ENCODE measurements around the gene GNS.

DNA sequence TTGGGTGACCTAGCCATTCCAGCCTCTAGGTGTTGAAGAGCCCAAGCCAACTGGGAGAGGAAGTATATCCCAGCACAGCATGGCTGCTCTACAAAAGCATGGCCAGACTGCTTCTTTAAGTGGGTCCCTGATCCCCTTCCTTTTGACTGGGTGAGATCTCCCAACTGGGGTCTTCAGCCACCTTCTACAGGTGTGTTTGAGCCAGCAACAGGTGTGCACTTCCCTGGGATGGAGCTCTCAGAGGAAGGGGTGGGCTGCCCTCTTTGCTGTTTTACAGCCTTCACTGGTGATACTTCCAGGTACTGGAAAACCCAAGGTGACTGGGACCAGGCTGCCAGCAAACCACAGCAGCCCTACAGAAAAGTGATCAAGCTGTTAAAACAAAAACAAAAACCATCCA lies 14.2 kb upstream of the GNS start:
- TF ChIP-seq TAF1 (IDR thresholded peaks at IDR 0.05; ENCODE audit: low read depth), result no peak
- no peak for TF ChIP-seq TEAD4 (IDR thresholded peaks at IDR 0.05)
- TF ChIP-seq, protein P1, sequence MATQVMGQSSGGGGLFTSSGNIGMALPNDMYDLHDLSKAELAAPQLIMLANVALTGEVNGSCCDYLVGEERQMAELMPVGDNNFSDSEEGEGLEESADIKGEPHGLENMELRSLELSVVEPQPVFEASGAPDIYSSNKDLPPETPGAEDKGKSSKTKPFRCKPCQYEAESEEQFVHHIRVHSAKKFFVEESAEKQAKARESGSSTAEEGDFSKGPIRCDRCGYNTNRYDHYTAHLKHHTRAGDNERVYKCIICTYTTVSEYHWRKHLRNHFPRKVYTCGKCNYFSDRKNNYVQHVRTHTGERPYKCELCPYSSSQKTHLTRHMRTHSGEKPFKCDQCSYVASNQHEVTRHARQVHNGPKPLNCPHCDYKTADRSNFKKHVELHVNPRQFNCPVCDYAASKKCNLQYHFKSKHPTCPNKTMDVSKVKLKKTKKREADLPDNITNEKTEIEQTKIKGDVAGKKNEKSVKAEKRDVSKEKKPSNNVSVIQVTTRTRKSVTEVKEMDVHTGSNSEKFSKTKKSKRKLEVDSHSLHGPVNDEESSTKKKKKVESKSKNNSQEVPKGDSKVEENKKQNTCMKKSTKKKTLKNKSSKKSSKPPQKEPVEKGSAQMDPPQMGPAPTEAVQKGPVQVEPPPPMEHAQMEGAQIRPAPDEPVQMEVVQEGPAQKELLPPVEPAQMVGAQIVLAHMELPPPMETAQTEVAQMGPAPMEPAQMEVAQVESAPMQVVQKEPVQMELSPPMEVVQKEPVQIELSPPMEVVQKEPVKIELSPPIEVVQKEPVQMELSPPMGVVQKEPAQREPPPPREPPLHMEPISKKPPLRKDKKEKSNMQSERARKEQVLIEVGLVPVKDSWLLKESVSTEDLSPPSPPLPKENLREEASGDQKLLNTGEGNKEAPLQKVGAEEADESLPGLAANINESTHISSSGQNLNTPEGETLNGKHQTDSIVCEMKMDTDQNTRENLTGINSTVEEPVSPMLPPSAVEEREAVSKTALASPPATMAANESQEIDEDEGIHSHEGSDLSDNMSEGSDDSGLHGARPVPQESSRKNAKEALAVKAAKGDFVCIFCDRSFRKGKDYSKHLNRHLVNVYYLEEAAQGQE (IDR thresholded peaks at IDR 0.05; ENCODE audit: low read depth), result no peak
- no peak for TF ChIP-seq RAD21 (IDR thresholded peaks at IDR 0.05; ENCODE audit: low read depth)
- TF ChIP-seq, protein P2, sequence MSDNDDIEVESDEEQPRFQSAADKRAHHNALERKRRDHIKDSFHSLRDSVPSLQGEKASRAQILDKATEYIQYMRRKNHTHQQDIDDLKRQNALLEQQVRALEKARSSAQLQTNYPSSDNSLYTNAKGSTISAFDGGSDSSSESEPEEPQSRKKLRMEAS (IDR thresholded peaks at IDR 0.05), result no peak
- no peak for TF ChIP-seq EP300 (IDR thresholded peaks at IDR 0.05; ENCODE audit: borderline replicate concordance)
- TF ChIP-seq YY1 (IDR thresholded peaks at IDR 0.05; ENCODE audit: low read depth), result no peak
- no peak for TF ChIP-seq NFIC (IDR thresholded peaks at IDR 0.05)
- no peak for TF ChIP-seq CEBPB (IDR thresholded peaks at IDR 0.05)
- no peak for TF ChIP-seq EGR1 (IDR thresholded peaks at IDR 0.05)
- TF ChIP-seq CREB1 (IDR thresholded peaks at IDR 0.05; ENCODE audit: low read depth), result no peak
- TF ChIP-seq ZBTB7A (IDR thresholded peaks at IDR 0.05; ENCODE audit: low read depth), result no peak
- no peak for TF ChIP-seq FOXM1 (IDR thresholded peaks at IDR 0.05; ENCODE audit: borderline replicate concordance, low read depth)
- TF ChIP-seq, protein P3, sequence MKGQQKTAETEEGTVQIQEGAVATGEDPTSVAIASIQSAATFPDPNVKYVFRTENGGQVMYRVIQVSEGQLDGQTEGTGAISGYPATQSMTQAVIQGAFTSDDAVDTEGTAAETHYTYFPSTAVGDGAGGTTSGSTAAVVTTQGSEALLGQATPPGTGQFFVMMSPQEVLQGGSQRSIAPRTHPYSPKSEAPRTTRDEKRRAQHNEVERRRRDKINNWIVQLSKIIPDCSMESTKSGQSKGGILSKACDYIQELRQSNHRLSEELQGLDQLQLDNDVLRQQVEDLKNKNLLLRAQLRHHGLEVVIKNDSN (IDR thresholded peaks at IDR 0.05), result no peak

All from Ishikawa (cell line).